Measurements from ENCODE around the gene SMTNL2.
"Not testable (repeated sequence)": the region's sequence is repeated elsewhere in the genome, so short reads cannot be mapped to it uniquely, and the experiment has no call there.

Gene SMTNL2

DNA sequence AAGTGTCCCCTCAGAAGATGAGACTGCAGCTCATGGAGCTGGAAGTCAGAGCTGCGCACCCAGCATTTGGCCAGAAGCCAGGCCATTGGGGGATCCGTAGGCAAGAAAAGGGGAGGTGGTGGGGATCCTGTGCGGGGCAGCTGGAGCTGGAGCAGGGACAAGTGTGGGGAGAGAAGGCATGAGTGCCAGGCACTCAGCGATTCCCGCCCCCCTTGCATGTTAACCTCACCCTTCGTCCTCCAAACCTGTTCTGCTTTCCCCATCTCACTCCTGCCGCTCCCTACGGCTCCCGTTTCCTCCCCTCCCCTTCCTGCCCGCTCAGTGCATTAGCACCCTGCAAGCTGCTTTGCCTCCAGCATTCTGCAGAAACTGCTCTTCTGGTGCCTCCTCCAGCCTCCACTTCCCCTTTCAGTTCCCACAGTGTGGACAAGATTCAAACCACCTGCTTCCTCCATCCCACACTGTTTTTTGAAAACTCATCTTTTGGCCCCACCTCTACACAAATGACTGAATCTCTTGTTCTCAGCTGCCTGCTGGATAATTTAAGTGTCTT, 51.6 kb downstream of the SMTNL2 start:
- no peak for DNase-seq (ENCODE audit: low read depth)

DNA sequence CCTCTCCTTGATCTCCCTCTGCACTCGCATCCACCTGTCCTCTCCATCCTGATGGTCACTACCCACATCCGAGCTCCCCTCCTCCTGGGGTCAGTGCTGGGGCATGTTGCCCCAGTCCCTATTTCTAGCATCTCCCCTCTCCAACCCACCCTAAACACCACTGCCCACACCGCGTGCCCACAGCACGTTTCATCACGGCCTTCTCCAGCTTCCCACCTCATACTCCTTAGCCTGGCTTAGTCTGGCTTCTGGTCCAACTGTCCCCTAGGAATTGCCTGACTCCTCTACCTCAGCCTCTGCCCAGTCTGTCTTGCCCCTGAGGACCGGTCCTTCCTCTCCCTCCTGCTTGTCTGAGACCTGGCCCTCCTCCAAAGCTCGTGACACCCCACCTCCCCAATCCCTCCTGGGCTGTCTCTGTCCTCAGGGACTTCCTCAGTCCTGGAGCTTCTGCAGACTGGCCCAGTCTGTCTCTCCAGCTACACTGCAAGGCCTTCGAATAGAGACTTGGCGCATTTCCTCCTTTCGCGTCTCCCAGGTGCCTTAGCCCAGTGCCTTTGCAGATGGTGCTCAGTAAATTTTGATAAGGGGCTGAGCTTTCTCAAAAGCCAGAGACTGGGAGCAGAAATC, 52.3 kb downstream of the SMTNL2 start:
- no peak for DNase-seq (ENCODE audit: low read depth)

GRCh38 chr17:4638766-4639165, 54.4 kb downstream of the SMTNL2 start:
- DNase-seq (ENCODE audit: low read depth) = not testable (repeated sequence)

- DNase-seq (ENCODE audit: low read depth) = not testable (repeated sequence)
Measured at GRCh38 chr17:4639301-4640059, 55.2 kb downstream of the SMTNL2 start.

GRCh38 chr17:4640569-4641188, 56.4 kb downstream of the SMTNL2 start:
- not testable (repeated sequence) for DNase-seq (ENCODE audit: low read depth)

DNA sequence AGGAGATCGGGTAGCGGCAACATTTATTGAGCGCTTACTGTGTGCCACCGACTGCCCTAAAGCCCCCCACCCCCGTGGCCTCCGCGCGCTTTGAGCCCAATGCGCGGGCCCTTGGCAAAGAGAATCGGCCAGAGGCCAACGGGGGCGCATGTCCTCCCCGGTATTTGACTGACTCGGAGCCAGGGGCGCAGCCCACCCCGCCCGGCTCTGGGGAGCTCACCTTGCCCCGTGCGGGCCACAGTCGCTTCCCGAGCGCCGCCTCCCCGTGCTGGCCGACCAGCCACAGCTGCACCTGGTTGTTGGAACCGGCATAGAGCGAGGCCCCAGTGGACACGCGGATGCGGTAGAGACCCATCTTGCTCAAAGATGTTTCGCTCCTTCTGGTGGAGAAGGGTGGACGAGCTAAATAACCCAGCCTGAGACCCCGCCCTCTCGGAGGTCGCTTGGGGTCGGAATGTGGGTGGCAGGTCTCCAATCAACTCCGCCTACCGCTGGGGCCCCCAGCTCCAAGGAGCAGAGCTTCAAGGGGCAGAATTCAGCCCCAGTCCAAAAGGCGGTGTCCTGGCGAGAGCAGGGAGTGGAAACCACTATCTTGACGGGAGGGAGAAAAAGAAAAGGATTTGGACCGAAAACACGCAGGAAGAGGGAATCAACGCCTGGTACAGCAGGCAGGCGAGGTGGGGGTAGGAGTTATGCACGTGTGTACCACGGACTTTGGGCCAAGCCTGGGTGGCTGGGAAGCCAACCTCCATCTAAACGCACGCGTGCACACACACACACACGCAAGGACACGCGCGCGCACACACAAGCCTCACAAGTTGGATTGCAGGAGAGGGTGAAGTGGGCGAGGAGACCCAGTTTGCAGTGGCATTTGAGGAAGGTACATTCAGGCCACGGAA, 57.2 kb downstream of the SMTNL2 start, which contains the start of gene ALOX15:
Gene ALOX15, minus strand, starts transcription at position 382 of the 899 bp plus-strand sequence. Its CDS starts 27 bp downstream, at position 355.
- DNase-seq (ENCODE audit: low read depth) = no peak

DNA sequence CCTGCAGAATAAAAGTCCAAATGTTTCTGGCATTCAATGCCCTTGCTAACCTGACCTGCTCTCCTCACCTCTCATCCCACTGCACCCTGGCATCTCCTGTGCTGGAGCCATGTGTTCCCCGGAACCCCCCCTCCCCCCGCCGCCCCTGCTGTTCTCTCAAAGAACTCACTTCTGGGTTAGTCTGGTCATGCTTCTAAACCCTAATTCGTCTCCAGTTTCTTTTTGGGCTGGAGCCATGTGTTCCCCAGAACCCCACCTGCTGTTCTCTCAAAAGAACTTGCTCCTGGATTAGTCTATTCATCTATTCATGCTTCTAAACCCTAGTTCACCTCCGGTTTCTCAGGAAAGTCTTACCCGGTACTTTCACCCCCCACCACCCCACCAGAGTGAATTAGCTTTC, 58.0 kb downstream of the SMTNL2 start:
- DNase-seq (ENCODE audit: low read depth) = no peak

DNA sequence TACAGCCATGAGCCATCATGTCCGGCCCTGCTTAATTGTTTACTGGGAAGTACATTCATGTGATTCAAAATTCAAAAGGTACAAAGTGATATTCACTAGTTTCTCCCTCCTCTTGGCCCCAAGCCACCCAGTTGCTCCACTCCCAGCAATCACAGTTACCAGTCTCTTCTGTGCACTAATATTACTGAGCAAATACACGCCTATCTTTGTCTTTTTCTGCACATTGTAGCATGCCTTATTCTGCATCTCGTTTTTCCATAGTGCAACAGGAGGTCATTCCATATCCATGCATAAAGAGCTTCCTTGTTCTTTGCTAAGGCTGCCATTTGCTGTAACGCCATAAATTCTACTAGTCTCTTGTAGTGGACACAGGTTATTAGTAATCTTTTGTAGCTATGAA, 59.3 kb downstream of the SMTNL2 start:
- no peak for DNase-seq (ENCODE audit: low read depth)

DNA sequence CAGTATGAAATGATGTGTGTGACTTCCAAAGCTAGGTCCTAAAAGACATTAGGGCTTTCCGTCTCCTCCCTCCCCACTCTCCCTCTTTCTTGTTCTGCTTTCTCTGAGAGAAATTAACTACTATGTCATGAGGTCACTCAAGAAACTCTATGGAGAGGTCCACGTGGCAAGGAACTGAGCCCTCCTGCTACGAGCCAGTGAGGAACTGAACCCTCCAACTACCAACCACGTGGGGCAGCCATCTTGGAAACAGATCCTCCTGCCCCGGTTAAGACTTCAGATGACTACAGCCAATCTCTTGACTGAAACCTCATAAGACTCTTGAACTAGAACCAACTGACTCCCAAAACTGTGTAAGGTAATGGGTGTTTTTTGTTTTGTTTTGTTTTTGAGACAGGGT, 61.3 kb downstream of the SMTNL2 start:
- no peak for DNase-seq (ENCODE audit: low read depth)

GRCh38 chr17:4648741-4649140, 64.4 kb downstream of the SMTNL2 start:
- no peak for DNase-seq (ENCODE audit: low read depth)

DNA sequence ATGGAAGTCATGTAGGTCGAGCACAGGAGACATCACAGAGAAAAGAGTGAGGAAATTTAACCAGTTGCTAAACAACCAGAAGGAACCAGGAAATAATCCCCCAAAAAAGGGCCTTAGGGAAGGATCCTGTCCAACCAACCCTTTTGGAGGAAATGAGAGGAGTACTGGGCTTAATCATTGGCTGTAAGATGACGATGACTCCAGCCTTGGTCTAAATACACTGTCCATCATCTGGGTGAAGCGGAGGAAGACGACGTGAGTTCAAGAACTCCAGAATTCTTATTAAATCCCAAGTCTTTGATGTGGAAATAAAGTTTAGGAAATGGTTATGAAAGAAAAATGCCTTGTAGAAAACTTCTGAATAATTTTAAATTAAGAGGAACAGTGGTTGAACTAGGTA, 68.7 kb downstream of the SMTNL2 start:
- no peak for DNase-seq (ENCODE audit: low read depth)

DNA sequence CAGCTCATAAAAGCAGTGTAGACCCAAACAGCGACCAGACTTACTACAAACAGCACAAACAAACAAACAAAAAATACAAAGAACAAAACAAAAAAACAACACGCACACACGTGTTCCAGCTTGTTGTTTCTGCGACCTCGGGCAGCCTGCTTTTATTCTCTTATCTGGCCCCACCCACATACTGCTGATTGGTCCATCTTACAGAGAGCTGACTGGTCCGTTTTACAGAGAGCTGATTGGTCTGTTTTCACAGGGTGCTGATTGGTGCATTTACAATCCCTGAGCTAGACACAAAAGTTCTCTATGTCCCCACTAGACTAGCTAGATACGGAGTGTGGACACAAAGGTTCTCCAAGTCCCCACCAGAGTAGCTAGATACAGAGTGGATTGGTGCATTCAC, 71.6 kb downstream of the SMTNL2 start:
- not testable (repeated sequence) for DNase-seq (ENCODE audit: low read depth)

- DNase-seq (ENCODE audit: low read depth) = no peak
Measured at GRCh38 chr17:4657678-4658077, 73.3 kb downstream of the SMTNL2 start.

All from activated T-helper 9 cell treated with anti-CD3 and anti-CD28 coated beads, Interleukin-2, amount 50 U/mL, for 16 hours (primary cell).